ENCODE measurements around the gene HIGD1B. TPM values are rescaled to one million over a fixed set of nuclear protein-coding genes. Genes with fewer than 3 reads are reported as not detected.

HIGD1B gene
- polyA plus RNA-seq, 3 donors = not detected

DNA sequence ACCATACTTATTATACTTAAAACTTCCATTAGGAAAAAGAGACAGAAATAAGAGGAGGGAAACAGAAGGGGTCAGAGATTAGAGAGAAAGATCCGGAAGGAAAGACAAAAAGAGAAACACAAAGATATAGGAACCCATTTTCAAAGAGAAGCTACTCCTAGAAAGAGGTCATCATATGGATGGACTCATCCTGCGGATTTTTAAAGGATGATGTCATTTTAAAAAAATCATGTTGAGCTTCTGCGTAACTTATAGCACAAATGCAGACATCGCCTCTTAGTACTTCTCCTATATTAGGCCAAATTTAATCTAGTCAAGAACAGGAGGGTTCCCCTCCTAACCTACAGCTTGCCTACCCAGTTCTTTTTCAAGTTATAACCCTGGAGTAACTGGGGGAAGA is 33.5 kb downstream of the HIGD1B start:
- Histone ChIP-seq H3K36me3 (replicated peaks in 1 of 2; ENCODE audit: control insufficient read depth in 1 of 2, insufficient read depth in 2 of 2, low read length in 2 of 2) (peaks cover 92 to 100% of the 10 kb centered on the region in 2 donors), H3K79me2 (ENCODE audit: insufficient read depth, low read length) (peaks cover 3% of the 10 kb centered on the region), H3K4me3 (replicated peaks in 1 of 3; ENCODE audit: low read depth in 2 of 3, low read length in 3 of 3) (no peak overlapping the region), H3K9me3 (replicated peaks in 1 of 2; ENCODE audit: control insufficient read depth in 1 of 2, insufficient read depth in 1 of 2, low read length in 2 of 2) (no peaks in the 10 kb centered on the region), H3K27me3 (ENCODE audit: control insufficient read depth in 2 of 2, insufficient read depth in 2 of 2, low read length in 2 of 2) (no peaks in the 10 kb centered on the region), H2AFZ (ENCODE audit: insufficient read depth, low read depth, low read length, poor library complexity, severe bottlenecking) (no peak overlapping the region), H4K20me1 (ENCODE audit: insufficient read depth, low read length) (peaks cover 25% of the 10 kb centered on the region), H3K4me2 (replicated peaks; ENCODE audit: extremely low read depth, low read length, poor library complexity, severe bottlenecking) (no peak overlapping the region), H3K27ac (ENCODE audit: low read depth in 1 of 2, low read length in 2 of 2) (no peak overlapping the region), H3K9ac (ENCODE audit: insufficient read depth, low read length, poor library complexity, severe bottlenecking) (no peak overlapping the region), H3K4me1 (ENCODE audit: control insufficient read depth in 1 of 2, insufficient read depth in 2 of 2, low read length in 2 of 2) (no peaks in the 10 kb centered on the region)
- H3K27me3 Mint-ChIP-seq (ENCODE audit: low read depth in 3 of 3) = no peaks in the 10 kb centered on the region
- H3K36me3 Mint-ChIP-seq = peaks cover 85 to 99% of the 10 kb centered on the region in 2 donors
- intact Hi-C loops (cut with micrococcal nuclease) = no loop called here
- H3K4me1 Mint-ChIP-seq = no peaks in the 10 kb centered on the region
- TF ChIP-seq CTCF (IDR thresholded peaks at IDR 0.05) = no peak
- no peak for DNase-seq
- no peak overlapping the region for H3K27ac Mint-ChIP-seq
- no peak overlapping the region for H3K4me3 Mint-ChIP-seq
- H3K9me3 Mint-ChIP-seq = no peaks in the 10 kb centered on the region
- WGBS (ENCODE audit: insufficient coverage) = no CpG with 5 or more reads among the region's 4 CpGs

GRCh38 chr17:44884941-44885340 is 37.3 kb downstream of the HIGD1B start:
- H3K4me3 Mint-ChIP-seq = no peak overlapping the region
- Histone ChIP-seq H3K27me3 (ENCODE audit: control insufficient read depth in 2 of 2, insufficient read depth in 2 of 2, low read length in 2 of 2) (no peaks in the 10 kb centered on the region), H3K9me3 (replicated peaks in 1 of 2; ENCODE audit: control insufficient read depth in 1 of 2, insufficient read depth in 1 of 2, low read length in 2 of 2) (no peaks in the 10 kb centered on the region), H2AFZ (ENCODE audit: insufficient read depth, low read depth, low read length, poor library complexity, severe bottlenecking) (no peak overlapping the region), H3K36me3 (replicated peaks in 1 of 2; ENCODE audit: control insufficient read depth in 1 of 2, insufficient read depth in 2 of 2, low read length in 2 of 2) (peaks cover 68 to 70% of the 10 kb centered on the region in 2 donors), H3K79me2 (ENCODE audit: insufficient read depth, low read length) (peaks cover 28% of the 10 kb centered on the region), H4K20me1 (ENCODE audit: insufficient read depth, low read length) (peaks cover 45% of the 10 kb centered on the region), H3K4me2 (replicated peaks; ENCODE audit: extremely low read depth, low read length, poor library complexity, severe bottlenecking) (no peak overlapping the region), H3K4me3 (replicated peaks in 1 of 3; ENCODE audit: low read depth in 2 of 3, low read length in 3 of 3) (no peak overlapping the region), H3K27ac (ENCODE audit: low read depth in 1 of 2, low read length in 2 of 2) (no peak overlapping the region), H3K4me1 (ENCODE audit: control insufficient read depth in 1 of 2, insufficient read depth in 2 of 2, low read length in 2 of 2) (peaks cover 31 to 32% of the 10 kb centered on the region in 2 donors), H3K9ac (ENCODE audit: insufficient read depth, low read length, poor library complexity, severe bottlenecking) (no peak overlapping the region)
- no peaks in the 10 kb centered on the region for H3K9me3 Mint-ChIP-seq
- no peaks in the 10 kb centered on the region for H3K27me3 Mint-ChIP-seq (ENCODE audit: low read depth in 3 of 3)
- 100% methylated on average over 1 of the region's 2 CpGs for WGBS (ENCODE audit: insufficient coverage)
- no peak for DNase-seq
- H3K4me1 Mint-ChIP-seq = no peaks in the 10 kb centered on the region
- TF ChIP-seq CTCF (IDR thresholded peaks at IDR 0.05) = no peak
- intact Hi-C loops (cut with micrococcal nuclease) = no loop called here
- H3K27ac Mint-ChIP-seq = no peak overlapping the region
- peaks cover 62 to 70% of the 10 kb centered on the region in 2 donors for H3K36me3 Mint-ChIP-seq

Data from CD14-positive monocyte (primary cell).